HG03108 (cell line): ENCODE data around the gene ATP9A.

Experiments used
- ATAC-seq: cut with Tn5 transposase; IDR thresholded peaks from one replicate; pipeline ENCODE4 v1.9.1; 2021; ENCODE audit warnings: moderate library complexity; ENCODE audit not compliant: unreplicated experiment

The ATP9A gene

GRCh38 chr20:51560550-51561307 is 207.5 kb downstream of the ATP9A start:
- ATAC-seq: no peak

GRCh38 chr20:51560042-51560441 is 208.1 kb downstream of the ATP9A start:
- ATAC-seq: no peak

- ATAC-seq: no peak
Measured at GRCh38 chr20:51554538-51555165, 213.5 kb downstream of the ATP9A start.

- ATAC-seq: no peak
Measured at GRCh38 chr20:51553897-51554486, 214.2 kb downstream of the ATP9A start.

- no peak for ATAC-seq
Measured at GRCh38 chr20:51551186-51551585, 217.0 kb downstream of the ATP9A start.

GRCh38 chr20:51549474-51549873 is 218.7 kb downstream of the ATP9A start:
- no peak for ATAC-seq

- no peak for ATAC-seq
Measured at GRCh38 chr20:51547951-51548350, 220.2 kb downstream of the ATP9A start.
